ENCODE results near the gene QRICH2.
A peak's percentile ranks its signal among the peaks of the same experiment; 100 is the strongest.
"Not testable (repeated sequence)": the region's sequence is repeated elsewhere in the genome, so short reads cannot be mapped to it uniquely, and the experiment has no call there.

The QRICH2 gene

GRCh38 chr17:76246080-76247066 lies 61.7 kb downstream of the QRICH2 start:
- DNase-seq, result no peak

DNA sequence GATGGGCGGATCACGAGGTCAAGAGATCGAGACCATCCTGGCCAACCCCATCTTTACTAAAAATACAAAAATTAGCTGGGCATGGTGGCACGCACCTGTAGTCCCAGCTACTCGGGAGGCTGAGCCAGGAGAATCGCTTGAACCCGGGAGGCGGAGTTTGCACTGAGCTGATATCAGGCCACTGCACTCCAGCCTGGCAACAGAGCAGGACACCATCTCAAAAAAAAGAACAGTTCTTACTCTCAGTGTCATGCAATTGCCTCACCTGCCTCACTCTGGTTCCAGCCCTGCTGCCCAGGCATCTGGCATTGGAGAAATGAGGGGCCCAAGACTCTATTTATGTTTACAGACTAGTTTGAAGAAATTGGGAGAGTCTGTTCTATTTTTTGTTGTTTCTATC lies 63.4 kb downstream of the QRICH2 start:
- not testable (repeated sequence) for DNase-seq

- no peak for DNase-seq
Measured at GRCh38 chr17:76243826-76244679, 64.0 kb downstream of the QRICH2 start.

DNA sequence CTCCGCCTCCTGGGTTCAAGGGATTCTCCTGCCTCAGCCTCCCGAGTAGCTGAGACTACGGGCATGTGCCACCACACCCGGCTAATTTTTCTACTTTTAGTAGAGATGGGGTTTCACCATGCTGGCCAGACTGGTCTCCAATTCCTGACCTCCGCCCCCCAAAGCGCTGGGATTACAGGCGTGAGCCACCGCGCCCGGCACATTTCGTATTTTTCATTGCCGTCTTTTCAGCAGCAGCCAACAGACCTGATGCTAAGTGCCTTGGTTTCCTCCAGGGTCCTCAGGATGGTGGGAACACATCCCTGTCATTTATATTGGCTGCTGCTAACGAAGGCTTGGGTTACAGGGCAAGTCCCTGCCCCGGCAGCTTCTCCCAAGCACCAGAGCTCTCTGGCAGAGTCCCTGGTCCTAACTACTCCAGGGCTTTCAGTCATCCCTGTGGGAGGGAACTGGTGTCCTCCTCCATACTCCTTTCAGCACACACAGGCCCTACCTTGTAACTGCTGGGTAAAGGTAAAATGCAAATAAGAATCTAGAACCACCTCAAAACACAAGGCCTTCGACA lies 66.3 kb downstream of the QRICH2 start:
- DNase-seq, result no peak

DNA sequence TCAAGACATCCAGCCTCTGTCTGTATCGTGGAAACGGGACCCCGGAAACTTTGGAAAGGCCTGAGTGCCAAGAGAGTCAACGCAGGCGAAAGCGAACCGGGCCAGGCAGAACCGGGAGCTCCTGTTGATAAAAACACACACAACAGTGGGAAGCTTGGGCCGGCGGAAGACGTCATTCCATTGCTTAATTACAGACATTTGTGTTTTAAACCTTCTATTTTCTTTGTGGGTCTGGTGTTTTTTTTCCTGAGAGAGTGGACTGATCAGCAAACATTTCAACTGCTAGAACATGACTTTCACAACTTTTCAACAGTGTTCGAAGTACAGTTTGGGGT lies 66.9 kb downstream of the QRICH2 start:
- DNase-seq, result no peak

GRCh38 chr17:76240461-76241203 lies 67.4 kb downstream of the QRICH2 start, which contains the start of gene RNF157:
Gene RNF157, minus strand, starts transcription at chr17:76240493. Its CDS starts 253 bp downstream, at chr17:76240240.
- DNase-seq, result peak; percentile 37

DNA sequence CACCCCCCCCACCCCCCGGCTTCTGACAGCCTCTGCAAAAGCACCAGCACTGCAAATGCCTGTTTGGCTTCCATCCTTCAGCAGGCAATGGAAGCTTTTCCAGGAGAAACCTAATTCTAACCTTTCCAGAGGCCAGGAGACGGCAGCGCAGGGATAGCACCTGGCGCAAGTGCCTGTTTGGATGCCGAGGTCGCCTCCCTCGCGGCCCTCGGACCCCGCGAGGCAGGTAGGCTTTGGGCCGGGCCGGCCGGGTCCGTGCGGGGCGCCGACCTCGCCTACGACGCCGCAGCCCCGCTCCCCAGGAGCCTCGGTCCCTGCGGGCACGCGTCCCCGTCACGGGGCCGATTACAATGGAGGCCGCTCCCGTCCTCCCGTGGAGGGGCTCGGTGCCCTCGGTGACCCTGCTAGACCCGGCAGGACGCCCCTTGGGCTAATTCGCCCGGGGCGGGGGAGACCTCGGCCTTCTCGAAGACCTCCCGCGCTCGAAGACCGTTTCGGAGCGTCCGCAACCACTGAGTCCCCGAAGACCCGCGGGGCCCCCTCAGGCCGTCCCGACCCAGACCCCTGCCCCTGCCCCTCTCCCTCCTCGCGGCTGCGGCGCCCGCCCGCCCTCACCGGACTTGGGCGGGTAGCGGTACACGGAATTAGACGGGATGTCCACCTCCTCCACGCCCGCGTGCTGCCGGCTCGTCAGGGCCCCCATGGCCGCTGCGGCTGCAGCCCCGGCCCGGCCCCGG lies 68.4 kb downstream of the QRICH2 start:
- DNase-seq, result no peak

DNA sequence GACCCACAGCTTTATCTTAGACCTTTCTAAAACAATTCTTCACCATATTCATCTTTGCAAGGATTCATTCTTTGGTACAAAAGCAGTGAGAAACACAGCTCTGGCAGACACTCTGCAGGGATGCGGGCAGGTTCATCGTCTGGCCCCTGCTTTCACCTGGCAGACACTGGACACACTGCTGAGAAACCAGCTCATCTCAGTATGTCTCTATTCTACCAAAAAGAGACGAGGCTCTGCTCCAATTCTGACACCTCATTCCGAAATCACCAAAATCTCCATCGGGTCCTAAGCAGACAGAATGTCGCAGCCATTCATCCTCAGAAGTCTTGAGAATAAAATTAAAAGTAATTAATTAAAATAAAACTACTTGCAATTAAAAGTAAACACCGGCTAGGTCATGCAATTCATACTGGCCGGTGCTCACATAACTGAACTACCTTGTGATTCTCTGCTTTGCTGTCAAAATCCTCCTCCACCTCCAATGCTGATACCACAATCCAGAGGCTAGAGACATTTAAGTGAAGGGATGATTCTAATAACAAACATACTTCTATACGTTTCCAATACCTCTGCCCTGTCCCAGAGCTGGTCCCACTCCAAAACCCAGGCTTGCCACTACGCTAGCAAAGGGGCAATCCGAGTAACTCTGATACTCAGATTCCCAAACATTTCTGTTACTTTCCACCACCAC lies 69.1 kb downstream of the QRICH2 start:
- no peak for DNase-seq

DNA sequence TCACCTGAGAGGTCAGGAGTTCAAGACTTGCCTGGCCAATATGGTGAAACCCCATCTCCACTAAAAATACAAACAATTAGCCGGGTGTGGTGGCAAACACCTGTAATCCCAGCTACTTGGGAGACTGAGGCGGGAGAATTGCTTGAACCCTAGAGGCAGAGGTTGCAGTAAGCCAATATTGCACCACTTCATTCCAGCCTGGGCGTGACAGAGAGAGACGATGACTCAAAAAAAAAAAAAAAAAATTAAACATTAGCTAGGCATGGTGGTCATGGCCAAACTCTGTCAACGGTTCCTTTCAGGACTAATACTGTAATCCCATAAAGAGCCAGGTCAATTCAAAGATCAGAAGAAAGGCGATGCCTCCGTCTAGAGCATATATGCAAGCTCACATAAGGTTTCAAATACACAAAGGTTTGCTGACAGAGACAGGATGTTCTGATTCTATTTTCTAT lies 70.2 kb downstream of the QRICH2 start:
- no peak for DNase-seq

GRCh38 chr17:76236603-76237002 lies 71.5 kb downstream of the QRICH2 start:
- no peak for DNase-seq

DNA sequence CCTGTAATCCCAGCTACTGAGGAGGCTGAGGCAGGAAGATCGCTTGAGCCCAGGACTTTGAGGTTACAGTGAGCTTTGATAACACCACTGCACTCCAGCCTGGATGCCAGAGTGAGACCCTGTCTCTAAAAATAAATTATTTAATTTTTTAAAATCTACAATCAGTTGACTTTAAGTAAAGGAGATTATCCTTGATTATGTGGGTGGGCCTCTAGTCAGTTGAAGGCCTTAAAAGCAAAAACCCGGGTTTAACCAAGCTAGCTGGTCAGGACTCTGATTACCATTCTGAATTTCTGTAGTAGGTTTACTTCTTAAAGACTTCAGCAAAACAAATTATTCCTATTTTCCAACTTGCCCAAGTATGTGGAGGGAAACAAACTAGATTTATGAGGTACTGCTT lies 72.2 kb downstream of the QRICH2 start:
- no peak for DNase-seq

DNA sequence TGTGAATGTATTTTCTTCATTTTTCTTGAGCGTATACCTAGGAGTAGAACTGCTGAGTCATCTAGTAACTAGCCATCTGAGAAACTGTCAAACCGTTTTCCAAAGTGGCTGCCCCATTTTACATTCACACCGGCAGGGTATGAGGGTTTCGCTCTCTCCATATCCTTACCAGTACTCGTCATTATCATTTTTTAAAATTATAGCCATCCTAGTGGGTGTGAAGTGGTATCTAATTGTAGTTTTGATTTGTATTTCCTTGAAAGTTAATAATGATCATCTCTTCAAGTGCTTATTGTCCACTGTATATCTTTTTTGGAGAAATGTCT lies 73.8 kb downstream of the QRICH2 start:
- no peak for DNase-seq

DNA sequence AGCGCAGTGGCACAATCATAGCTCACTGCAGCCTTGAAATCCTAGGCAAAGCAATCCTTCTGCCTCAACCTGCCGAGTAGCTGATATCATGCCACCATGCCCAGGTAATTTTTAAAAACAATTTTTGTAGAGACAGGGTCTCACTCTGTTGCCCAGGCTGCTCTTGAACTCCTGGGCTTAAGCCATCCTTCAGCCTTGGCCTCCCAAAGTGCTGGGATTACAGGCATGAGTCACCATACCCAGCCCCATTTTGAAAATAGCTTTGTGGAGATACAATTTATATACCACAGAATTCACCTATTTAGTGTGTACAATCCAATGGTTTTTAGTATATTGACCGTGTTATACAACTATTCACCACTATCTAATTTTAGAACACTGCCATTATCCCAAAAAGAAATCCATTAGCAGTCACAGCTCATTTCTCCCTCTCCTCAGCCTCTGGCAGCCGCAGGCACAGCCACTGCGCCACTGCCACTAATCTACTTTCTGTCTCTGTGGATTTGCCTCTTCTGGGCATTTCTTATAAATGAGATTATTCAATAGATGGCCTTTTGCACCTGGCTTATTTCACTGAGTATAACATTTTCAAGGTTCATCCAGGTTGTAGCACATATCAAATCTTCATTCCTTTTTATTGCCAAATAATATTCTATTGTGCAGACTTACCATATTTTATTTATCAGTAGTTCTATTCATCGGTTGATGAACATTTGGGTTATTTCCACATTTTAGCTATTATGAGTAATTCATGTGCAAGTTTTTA lies 74.3 kb downstream of the QRICH2 start:
- no peak for DNase-seq

- peak; percentile 24 for DNase-seq
Measured at GRCh38 chr17:76232342-76232741, 75.7 kb downstream of the QRICH2 start.

- DNase-seq, result not testable (repeated sequence)
Measured at GRCh38 chr17:76226749-76227148, 81.3 kb downstream of the QRICH2 start.

- not testable (repeated sequence) for DNase-seq
Measured at GRCh38 chr17:76225373-76226086, 82.5 kb downstream of the QRICH2 start.
